ENCODE measurements around the gene UNC5C. TPM values are rescaled to one million over a fixed set of nuclear protein-coding genes. Genes with fewer than 3 reads are reported as not detected.

Gene UNC5C
- total and polyA plus RNA-seq, 4 donors, result 0.27 to 1.2 (median 0.78) TPM

DNA sequence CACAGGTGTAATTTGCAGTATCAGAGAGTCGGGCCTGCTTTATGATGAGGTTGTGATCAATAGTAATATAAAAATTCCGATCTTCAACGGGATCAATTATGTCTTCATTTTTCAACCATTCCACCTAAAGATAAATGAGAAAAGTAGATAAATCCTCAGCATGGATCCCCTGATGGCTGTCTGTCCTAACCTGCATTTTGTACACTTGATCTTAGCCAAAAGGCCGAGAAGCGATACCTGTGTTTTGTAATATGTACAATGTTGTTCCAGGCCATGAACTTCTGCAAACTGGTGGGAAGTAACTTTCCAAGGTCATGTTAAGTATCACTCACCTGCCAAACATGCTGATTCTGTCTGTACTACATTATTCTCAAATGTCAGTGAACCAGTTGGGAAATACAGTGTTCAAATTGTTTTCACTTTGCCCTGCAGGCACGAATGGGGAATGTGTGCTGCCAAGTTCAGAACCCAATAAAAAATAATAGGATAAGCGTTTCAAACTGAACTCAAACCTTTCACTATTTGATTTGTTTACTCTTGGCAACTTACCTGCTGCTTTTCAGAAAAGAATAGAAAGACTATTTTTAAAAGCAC lies 298.1 kb downstream of the UNC5C start:
- no peak for DNase-seq (ENCODE audit: low spot score)
- no peak overlapping the region for H3K9ac ChIP-seq (ENCODE audit: low read depth in 1 of 2, low read length in 2 of 2)
- WGBS, result 48% methylated on average over 7 of the region's 7 CpGs
- TF ChIP-seq FOXA1 (IDR thresholded peaks at IDR 0.05) (peak; percentile 35), FOXA2 (IDR thresholded peaks at IDR 0.05) (peak; percentile 25), HNF4A (conservative IDR thresholded peaks at IDR 0.05) (peak; percentile 14 to 68), TAF1 (conservative IDR thresholded peaks at IDR 0.05) (no peak), RXRA (IDR thresholded peaks at IDR 0.05) (peak; percentile 78 to 88), EGR1 (IDR thresholded peaks at IDR 0.05; ENCODE audit: low read depth in 2 of 2) (no peak), HNF4G (IDR thresholded peaks at IDR 0.05) (no peak), RAD21 (IDR thresholded peaks at IDR 0.05) (peak in 1 of 2 donors; percentile 17), SP1 (IDR thresholded peaks at IDR 0.05) (no peak), YY1 (IDR thresholded peaks at IDR 0.05) (peak; percentile 93), NR2F2 (IDR thresholded peaks at IDR 0.05) (no peak), JUND (IDR thresholded peaks at IDR 0.05) (no peak), GABPA (IDR thresholded peaks at IDR 0.05 in 1 of 2, conservative IDR thresholded peaks at IDR 0.05 in 1 of 2) (no peak)
- TF ChIP-seq, protein P1, sequence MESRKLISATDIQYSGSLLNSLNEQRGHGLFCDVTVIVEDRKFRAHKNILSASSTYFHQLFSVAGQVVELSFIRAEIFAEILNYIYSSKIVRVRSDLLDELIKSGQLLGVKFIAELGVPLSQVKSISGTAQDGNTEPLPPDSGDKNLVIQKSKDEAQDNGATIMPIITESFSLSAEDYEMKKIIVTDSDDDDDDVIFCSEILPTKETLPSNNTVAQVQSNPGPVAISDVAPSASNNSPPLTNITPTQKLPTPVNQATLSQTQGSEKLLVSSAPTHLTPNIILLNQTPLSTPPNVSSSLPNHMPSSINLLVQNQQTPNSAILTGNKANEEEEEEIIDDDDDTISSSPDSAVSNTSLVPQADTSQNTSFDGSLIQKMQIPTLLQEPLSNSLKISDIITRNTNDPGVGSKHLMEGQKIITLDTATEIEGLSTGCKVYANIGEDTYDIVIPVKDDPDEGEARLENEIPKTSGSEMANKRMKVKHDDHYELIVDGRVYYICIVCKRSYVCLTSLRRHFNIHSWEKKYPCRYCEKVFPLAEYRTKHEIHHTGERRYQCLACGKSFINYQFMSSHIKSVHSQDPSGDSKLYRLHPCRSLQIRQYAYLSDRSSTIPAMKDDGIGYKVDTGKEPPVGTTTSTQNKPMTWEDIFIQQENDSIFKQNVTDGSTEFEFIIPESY (IDR thresholded peaks at IDR 0.05), result peak; percentile 58
- TF ChIP-seq, protein P2, sequence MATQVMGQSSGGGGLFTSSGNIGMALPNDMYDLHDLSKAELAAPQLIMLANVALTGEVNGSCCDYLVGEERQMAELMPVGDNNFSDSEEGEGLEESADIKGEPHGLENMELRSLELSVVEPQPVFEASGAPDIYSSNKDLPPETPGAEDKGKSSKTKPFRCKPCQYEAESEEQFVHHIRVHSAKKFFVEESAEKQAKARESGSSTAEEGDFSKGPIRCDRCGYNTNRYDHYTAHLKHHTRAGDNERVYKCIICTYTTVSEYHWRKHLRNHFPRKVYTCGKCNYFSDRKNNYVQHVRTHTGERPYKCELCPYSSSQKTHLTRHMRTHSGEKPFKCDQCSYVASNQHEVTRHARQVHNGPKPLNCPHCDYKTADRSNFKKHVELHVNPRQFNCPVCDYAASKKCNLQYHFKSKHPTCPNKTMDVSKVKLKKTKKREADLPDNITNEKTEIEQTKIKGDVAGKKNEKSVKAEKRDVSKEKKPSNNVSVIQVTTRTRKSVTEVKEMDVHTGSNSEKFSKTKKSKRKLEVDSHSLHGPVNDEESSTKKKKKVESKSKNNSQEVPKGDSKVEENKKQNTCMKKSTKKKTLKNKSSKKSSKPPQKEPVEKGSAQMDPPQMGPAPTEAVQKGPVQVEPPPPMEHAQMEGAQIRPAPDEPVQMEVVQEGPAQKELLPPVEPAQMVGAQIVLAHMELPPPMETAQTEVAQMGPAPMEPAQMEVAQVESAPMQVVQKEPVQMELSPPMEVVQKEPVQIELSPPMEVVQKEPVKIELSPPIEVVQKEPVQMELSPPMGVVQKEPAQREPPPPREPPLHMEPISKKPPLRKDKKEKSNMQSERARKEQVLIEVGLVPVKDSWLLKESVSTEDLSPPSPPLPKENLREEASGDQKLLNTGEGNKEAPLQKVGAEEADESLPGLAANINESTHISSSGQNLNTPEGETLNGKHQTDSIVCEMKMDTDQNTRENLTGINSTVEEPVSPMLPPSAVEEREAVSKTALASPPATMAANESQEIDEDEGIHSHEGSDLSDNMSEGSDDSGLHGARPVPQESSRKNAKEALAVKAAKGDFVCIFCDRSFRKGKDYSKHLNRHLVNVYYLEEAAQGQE (IDR thresholded peaks at IDR 0.05), result no peak
- TF ChIP-seq, protein P3, sequence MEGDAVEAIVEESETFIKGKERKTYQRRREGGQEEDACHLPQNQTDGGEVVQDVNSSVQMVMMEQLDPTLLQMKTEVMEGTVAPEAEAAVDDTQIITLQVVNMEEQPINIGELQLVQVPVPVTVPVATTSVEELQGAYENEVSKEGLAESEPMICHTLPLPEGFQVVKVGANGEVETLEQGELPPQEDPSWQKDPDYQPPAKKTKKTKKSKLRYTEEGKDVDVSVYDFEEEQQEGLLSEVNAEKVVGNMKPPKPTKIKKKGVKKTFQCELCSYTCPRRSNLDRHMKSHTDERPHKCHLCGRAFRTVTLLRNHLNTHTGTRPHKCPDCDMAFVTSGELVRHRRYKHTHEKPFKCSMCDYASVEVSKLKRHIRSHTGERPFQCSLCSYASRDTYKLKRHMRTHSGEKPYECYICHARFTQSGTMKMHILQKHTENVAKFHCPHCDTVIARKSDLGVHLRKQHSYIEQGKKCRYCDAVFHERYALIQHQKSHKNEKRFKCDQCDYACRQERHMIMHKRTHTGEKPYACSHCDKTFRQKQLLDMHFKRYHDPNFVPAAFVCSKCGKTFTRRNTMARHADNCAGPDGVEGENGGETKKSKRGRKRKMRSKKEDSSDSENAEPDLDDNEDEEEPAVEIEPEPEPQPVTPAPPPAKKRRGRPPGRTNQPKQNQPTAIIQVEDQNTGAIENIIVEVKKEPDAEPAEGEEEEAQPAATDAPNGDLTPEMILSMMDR (IDR thresholded peaks at IDR 0.05; ENCODE audit: low read depth, low read length, missing input control), result no peak
- TF ChIP-seq, protein P4, sequence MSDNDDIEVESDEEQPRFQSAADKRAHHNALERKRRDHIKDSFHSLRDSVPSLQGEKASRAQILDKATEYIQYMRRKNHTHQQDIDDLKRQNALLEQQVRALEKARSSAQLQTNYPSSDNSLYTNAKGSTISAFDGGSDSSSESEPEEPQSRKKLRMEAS (IDR thresholded peaks at IDR 0.05), result peak; percentile 34
- TF ChIP-seq, protein P5, sequence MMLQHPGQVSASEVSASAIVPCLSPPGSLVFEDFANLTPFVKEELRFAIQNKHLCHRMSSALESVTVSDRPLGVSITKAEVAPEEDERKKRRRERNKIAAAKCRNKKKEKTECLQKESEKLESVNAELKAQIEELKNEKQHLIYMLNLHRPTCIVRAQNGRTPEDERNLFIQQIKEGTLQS (IDR thresholded peaks at IDR 0.05), result no peak
- no peaks in the 10 kb centered on the region for H3K9me3 ChIP-seq (ENCODE audit: control insufficient read depth in 4 of 4, low read length in 3 of 4)
- H3K27me3 ChIP-seq (ENCODE audit: control insufficient read depth in 4 of 4, insufficient read depth in 4 of 4, low read length in 3 of 4), result no peaks in the 10 kb centered on the region
- H3K4me1 ChIP-seq (ENCODE audit: control insufficient read depth in 4 of 4, insufficient read depth in 4 of 4, low read length in 3 of 4), result peaks cover 0 to 15% (median 3%) of the 10 kb centered on the region in 4 donors
- H3K4me3 ChIP-seq (ENCODE audit: low read depth in 1 of 3, low read length in 3 of 3), result no peak overlapping the region
- H3K36me3 ChIP-seq (ENCODE audit: control insufficient read depth in 4 of 4, insufficient read depth in 3 of 4, low read depth in 1 of 4, low read length in 3 of 4), result no peaks in the 10 kb centered on the region
- no peak overlapping the region for H3K27ac ChIP-seq (ENCODE audit: low read depth in 1 of 2, low read length in 2 of 2)
